GM19193 (cell line): ENCODE data around the gene MYLK4.

Experiments used
- POLR2A ChIP-seq: IDR thresholded peaks from 4 replicates; pipeline ENCODE4 v1.6.1; 2011; ENCODE audit not compliant: insufficient read depth, insufficient read length; ENCODE audit errors: extremely low read depth

Gene MYLK4

DNA sequence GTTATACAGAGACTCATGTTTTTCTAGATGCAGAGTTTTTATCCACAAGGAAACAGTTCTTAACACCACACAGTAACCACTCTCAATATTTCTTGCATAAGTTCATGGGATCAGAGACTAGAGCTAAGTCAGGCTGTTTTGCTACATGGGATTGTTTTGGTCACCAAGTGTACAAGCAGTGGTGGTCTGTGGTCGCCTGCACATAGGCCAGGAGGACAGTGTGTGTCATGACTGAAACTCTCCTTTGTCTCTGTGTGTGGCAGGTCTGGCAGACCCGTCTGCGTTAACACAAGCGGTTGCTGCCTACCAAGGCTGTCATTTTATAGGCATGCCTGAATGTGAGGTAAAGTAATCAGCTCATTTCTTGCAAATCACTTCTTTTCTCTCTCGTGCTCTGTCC, 33.3 kb upstream of the MYLK4 start:
- no peak for TF ChIP-seq POLR2A

- TF ChIP-seq POLR2A = no peak
Observed at GRCh38 chr6:2783188-2783963, 32.7 kb upstream of the MYLK4 start.

DNA sequence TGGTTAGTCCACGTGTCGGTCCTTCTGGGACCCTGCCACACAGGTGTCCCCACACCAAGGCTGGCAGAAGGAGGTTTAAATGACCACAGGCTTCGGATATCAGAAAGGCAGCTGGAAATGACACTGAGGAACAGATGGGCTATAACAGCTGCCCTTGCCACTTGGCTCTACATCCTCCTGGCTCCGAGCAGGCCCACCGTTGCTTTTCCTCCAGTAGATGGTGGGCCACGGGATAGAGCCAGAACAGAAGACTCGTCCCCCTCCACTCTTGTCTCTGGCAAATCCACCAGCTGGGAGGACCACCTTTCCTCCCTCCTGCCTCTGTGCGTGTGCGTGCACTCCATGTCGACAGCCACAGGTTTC, 32.1 kb upstream of the MYLK4 start:
- TF ChIP-seq POLR2A = no peak

- no peak for TF ChIP-seq POLR2A
Observed at GRCh38 chr6:2782356-2782708, 31.6 kb upstream of the MYLK4 start.

- TF ChIP-seq POLR2A = no peak
Observed at GRCh38 chr6:2781685-2782355, 31.1 kb upstream of the MYLK4 start.

DNA sequence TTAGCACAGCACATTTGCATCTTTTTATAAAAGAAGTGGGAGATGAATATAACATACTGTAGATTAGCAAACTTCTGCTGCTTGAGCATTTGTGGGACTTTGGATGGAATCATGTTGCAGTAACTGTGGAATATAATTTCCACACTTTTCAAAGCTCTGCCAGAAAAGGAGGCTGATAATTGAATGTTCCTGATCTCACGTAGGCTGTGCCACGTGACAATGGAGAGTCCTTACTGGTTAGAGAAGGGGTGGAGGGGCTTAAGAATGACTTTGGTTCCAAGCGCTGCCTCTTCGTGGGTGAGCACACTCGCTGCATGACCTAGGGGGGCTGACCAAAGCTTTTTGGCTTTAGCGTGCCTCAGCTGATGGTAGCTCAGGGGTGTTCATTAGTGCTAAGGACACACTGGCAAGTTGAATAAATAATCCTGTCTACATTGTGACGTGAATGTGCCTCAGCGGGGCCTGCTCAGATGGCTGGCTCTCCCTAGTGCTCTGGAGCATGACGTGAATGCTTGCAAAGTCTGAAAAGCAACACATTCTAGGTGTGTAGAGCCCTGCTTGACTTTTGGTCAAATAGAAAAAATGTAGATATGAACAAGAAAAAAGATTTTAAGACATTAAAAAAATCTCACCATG, 29.5 kb upstream of the MYLK4 start:
- no peak for TF ChIP-seq POLR2A

DNA sequence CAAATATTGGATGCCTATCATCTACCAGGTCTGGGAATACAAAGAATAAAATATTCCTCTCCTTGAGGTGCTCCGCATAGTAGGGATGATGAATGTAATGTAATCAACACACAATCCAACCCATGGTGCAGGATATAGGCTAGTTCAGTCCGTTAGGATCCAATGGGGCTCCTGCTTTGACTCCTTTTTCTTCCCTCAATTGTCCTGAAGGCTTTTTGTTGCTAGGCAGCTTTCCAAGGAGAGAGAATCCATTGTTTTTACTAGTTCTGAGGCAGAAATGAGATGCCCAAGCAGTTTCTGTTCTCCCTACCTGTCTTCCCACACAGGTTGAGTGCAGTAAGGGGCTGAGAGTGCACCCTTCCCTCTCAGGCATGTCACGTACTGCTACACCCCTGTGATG, 26.5 kb upstream of the MYLK4 start:
- TF ChIP-seq POLR2A = no peak

DNA sequence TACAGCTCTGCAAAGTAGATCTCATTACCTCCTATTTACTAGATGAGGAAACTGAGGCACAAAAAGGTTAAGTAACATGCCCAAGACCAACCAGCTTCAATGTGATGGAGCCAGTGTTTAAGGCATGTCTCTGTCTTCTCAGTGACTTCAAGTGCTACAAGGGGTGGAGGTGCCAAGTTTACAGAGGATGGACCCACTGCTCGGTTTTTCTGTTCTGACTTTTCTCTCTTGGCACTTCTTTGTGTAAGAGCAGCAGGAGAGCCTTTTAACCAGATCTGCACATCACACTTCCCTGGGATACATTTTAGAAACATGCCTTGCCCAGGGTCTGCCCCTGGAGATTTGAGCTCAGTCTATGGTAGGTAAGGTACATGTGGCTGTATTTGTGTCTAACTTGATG, 24.3 kb upstream of the MYLK4 start:
- no peak for TF ChIP-seq POLR2A

- TF ChIP-seq POLR2A = no peak
Observed at GRCh38 chr6:2773449-2773848, 22.7 kb upstream of the MYLK4 start.

- TF ChIP-seq POLR2A = no peak
Observed at GRCh38 chr6:2772840-2773239, 22.1 kb upstream of the MYLK4 start.

GRCh38 chr6:2771079-2771478, 20.4 kb upstream of the MYLK4 start:
- no peak for TF ChIP-seq POLR2A

- TF ChIP-seq POLR2A = no peak
Observed at GRCh38 chr6:2770171-2770570, 19.4 kb upstream of the MYLK4 start.

DNA sequence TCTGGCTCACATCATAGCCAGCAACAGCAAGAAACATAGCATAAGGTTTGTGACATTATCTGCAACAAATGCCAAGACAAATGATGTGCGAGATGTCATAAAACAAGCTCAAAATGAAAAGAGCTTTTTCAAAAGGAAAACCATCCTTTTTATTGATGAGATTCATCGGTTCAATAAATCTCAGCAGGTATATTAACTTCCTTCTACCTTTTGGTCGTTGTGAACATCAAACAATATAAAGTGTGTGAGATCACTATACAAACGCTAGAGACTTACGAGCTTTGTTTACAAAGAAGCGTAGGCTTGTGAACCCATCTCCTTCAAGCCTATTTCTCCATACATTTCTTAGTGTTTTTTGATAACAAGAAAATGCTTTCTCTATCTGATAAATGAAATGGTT, 18.0 kb upstream of the MYLK4 start:
- no peak for TF ChIP-seq POLR2A

GRCh38 chr6:2767657-2768524, 17.2 kb upstream of the MYLK4 start:
- TF ChIP-seq POLR2A = no peak
